Cerebellar nuclear complex (tissue), 1 donor: ENCODE measurements around the gene PPP2R3A.

Experiments
- DNase-seq, 2 experiments: peaks; one replicate each; lab custom pipeline; 2025; lab: John Stamatoyannopoulos, UW

Gene PPP2R3A

GRCh38 chr3:135967867-135968266, 2.3 kb downstream of the PPP2R3A start:
- DNase-seq = no peak

- DNase-seq = no peak
These were observed 5.1 kb downstream of the PPP2R3A start for GRCh38 chr3:135970506-135971116.

DNA sequence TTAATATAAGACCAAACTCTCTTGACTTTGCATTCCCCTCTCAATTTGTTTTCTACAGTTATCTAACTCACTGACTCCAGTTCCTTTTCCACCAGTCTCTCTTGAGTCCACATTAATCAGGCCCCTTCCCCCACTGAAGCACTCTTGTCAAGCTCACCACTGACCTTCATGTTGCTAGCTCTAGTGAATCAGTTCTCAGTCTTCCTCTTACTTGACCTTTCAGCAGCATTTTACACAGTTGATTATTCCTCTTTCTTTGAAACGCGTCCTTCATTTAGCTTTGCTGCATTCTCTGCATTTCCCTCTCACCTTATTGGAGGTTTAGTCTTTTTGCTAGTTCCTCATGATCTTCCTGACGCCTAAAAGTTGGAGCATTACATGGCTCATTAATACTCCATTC, 8.3 kb downstream of the PPP2R3A start:
- DNase-seq = no peak

DNA sequence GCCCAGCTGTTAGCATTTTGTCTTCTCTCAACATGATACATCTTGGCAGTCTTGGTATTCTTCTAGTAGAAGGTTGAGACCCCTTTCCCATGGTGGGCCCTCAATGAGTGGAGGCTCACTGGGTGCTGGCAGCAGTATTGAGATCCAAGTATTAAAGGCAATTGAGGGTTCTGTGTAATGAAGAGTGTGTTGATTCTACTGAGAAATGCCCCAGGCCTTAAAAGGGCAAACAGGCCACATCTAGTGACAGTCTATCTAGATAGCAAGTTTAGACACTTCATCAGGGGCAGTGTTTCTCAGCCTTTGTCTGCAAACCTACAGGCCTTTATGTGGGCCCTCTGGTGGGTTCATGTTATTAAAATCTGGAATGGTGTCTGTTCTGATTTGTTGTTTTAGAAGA, 9.5 kb downstream of the PPP2R3A start:
- no peak for DNase-seq

DNA sequence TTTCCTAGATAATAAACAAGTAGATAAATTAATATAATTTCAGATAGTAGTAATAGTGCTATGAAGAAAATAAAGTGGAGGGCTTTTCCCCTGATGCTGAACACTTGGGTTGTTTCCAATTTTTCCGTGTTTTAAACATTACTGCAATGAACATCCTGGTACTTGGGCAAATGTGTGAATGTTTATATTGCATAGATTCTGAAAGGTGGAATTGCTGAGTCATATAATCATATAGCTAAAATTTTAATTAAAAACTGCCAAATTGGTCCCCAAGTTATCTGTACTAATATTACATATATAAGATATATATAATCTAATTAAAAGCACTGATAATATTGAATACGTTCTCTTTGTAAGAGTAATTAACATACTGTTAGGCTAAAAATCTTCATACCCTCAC, 10.0 kb downstream of the PPP2R3A start:
- no peak for DNase-seq

GRCh38 chr3:135980343-135980742, 14.8 kb downstream of the PPP2R3A start:
- DNase-seq = no peak

DNA sequence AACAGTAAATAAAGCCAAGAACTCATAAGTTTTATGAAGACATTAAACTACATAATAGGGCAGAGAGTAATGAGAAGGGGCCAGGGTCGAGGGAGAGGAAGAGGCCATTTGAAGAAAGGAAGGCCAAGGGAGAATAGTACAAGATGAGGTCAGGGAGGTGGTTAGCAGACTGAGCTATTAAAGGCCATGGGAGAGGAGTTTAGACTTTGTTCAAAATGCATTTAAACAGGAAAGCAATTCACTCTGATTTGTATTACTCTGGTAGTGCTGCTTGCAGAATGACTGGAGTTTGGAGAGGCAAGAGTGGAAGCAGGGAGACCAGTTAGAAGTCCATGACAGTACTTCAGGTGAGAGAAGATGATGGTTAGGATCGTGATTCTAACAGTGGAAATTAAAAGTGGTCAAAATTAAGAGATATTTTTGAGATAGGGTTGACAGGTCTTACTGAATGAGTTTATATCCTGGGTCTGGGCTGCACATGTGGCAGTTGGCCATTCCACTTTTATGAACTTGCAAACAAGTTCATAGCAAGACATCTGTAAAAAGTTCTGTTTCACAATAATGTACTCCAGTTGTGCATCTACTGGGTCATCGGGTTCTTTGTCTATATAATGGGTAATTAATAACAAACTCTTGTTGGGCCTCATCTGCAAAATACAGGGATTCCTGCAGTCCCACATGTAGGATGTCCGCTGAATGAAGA, 16.3 kb downstream of the PPP2R3A start:
- DNase-seq = no peak

GRCh38 chr3:135982404-135982761, 16.9 kb downstream of the PPP2R3A start:
- no peak for DNase-seq

- no peak for DNase-seq
These were observed 17.5 kb downstream of the PPP2R3A start for GRCh38 chr3:135982922-135983581.

DNA sequence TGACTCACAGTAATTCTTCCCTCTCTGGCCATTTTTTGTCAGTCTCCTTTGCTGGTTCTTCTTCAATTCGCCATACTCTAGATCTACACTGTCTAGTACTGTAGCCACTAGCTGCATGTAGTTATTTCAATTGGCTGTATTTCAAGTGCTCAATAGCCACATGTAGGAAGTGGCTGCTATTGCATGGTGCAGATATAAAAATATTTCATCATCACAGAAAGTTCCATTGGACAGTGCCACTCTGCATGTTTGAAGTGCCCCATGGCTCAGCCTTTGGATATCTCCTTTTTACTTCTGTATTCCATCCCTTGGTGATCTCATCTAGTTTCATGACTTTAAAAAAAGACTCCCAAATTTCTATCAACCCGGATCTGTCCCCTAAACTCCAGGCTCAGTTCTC, 22.1 kb downstream of the PPP2R3A start:
- DNase-seq = no peak

DNA sequence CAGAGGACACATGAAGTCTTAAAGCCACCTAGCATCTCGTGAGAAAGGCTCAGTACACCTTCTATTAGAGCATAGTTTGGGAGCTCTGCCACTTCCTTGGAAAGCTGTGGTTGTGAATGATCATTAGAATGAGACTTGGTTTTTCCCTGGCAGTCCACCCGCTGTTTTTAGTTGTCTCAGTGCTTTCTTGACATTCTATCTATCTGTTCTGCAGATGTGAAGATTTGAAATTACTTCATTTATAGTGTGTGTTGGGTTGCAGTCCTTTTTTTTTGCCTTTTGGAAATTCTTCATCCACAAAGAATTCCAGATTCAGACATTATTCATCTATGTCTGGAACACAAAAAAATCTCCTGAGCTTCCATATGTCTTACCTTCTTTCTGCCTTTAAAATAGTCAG, 23.7 kb downstream of the PPP2R3A start:
- DNase-seq = no peak

DNA sequence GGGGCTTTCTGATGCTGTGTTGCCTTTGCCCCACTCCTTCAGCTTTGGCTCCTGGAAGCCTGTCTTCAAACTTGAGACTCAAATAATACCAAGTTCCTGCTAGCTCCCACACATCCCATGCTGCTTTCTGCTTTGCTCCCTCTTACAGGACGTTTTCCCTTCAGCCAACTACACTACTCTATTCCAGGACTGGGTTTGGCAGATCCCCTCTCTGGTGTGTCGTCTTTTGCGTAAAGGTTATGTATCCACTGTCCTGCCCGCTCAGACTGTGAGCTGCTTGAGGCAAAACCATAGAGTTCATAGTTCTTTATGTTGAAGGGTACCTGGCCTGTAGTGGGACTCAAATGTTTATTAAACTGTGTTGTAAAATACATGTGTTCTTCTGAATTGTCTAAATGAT, 25.4 kb downstream of the PPP2R3A start:
- no peak for DNase-seq

DNA sequence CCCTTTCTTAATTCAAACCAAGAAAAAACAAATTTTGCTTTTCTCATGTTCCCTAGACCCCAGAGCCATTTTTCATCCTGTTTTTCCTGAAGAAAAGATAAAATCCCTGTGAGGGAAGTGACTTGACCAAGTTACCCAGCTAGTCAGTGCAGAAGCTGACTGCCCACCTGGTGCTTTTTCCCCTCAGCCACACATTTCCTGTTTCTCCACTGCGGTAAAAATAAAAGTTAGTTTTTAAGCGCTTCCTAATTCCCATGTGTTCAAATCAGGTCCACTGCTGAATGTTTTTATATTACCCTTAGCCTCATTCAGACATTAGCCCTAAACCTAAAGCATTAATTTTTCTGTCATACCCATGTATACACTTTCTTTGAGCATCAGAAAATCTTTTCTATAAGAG, 26.1 kb downstream of the PPP2R3A start:
- DNase-seq = no peak

DNA sequence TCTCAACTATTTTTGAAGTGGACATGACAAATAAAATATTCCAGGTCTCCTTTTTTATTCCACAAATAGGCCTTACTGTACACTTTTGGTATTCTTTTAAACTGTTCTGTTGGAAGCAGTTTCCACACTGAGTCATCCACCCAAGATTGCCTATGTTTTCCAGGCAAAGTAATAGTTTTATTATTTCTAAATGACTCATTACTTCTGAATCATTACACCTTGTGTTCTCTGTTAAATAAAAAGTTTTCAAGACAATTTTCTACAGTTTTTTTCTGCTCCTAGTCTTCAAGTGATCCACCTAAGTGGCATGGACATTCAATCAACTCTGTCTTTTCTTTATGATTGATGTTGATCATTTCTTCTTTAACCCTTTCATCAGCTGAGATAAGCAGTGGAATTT, 26.5 kb downstream of the PPP2R3A start:
- DNase-seq = no peak

- DNase-seq = no peak
These were observed 29.3 kb downstream of the PPP2R3A start for GRCh38 chr3:135994708-135995337.

DNA sequence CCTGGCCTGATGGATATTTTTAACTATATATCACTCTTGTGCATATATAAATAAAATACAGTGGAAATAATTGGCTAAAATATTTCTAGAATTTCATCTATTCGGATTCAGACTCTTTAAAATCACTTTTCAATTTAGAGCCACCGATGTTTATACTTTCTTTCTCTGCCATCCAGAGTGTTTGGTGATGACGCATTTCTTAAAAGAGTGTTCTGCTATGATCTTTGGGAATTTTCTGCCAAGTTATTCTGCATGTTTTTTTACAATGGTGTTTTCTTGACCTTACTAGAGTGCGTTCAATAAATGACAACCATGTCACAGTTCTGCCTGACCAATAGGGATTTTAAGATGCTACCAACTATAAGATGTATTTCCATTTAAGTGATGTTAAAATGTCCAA, 30.2 kb downstream of the PPP2R3A start:
- DNase-seq = no peak

- no peak for DNase-seq
These were observed 32.2 kb downstream of the PPP2R3A start for GRCh38 chr3:135997554-135998320.

- no peak for DNase-seq
These were observed 42.7 kb downstream of the PPP2R3A start for GRCh38 chr3:136008221-136008620.

- no peak for DNase-seq
These were observed 43.4 kb downstream of the PPP2R3A start for GRCh38 chr3:136008732-136009470.

DNA sequence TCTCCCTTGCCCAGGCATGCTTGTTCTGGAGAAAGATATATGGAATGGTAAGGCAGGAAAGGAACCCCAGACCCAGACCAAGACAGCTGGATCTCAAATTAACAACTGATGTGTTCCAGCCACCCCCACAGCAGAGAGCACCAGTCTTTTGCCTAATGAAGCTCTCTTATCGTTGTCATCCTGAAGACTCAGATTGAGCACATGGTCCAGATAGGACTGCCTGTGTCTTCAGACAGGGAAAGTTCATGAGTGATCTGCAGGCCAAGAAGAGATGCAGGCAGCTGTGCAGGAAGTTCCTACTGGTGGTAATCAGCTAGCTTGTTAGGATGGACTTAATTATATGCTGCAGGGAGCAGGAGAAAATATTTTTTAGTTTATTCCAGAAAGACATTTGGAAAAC, 53.3 kb downstream of the PPP2R3A start:
- DNase-seq = no peak

- DNase-seq = no peak
These were observed 56.3 kb downstream of the PPP2R3A start for GRCh38 chr3:136021803-136022202.
